Rectal smooth muscle tissue (tissue), 1 donor: ENCODE measurements around the gene NF1.

Experiments
- H3K27ac ChIP-seq: one replicate; pipeline ENCODE4 v1.7.0; 2013; ENCODE audit warnings: low read depth, low read length, inconsistent platforms
- H3K27me3 ChIP-seq: one replicate; pipeline ENCODE4 v1.7.0; 2013; ENCODE audit warnings: low read length; ENCODE audit not compliant: control insufficient read depth, insufficient read depth
- H3K36me3 ChIP-seq: one replicate; pipeline ENCODE4 v1.7.0; 2013; ENCODE audit warnings: low read length; ENCODE audit not compliant: control insufficient read depth, insufficient read depth
- H3K4me1 ChIP-seq: one replicate; pipeline ENCODE4 v1.7.0; 2013; ENCODE audit warnings: low read length; ENCODE audit not compliant: control insufficient read depth, insufficient read depth
- H3K4me3 ChIP-seq: one replicate; pipeline ENCODE4 v1.7.0; 2013; ENCODE audit warnings: low read length
- H3K9ac ChIP-seq: one replicate; pipeline ENCODE4 v1.7.0; 2013; ENCODE audit warnings: low read length

NF1 gene

GRCh38 chr17:31226950-31227349 lies 132.2 kb downstream of the NF1 start:
- Histone ChIP-seq H3K4me1 (no peaks in the 10 kb centered on the region), H3K27ac (no peak overlapping the region), H3K27me3 (no peaks in the 10 kb centered on the region), H3K4me3 (no peak overlapping the region), H3K36me3 (peaks cover 13% of the 10 kb centered on the region), H3K9ac (no peak overlapping the region)

- H3K27ac ChIP-seq = no peak overlapping the region
- H3K4me1 ChIP-seq = no peaks in the 10 kb centered on the region
- H3K4me3 ChIP-seq = no peak overlapping the region
- peaks cover 21% of the 10 kb centered on the region for H3K36me3 ChIP-seq
- no peak overlapping the region for H3K9ac ChIP-seq
- no peaks in the 10 kb centered on the region for H3K27me3 ChIP-seq
Measured at GRCh38 chr17:31231852-31232251, 137.1 kb downstream of the NF1 start.

GRCh38 chr17:31235110-31235509 lies 140.3 kb downstream of the NF1 start:
- H3K4me1 ChIP-seq = no peaks in the 10 kb centered on the region
- peak overlapping the region; percentile 24 for H3K27ac ChIP-seq
- H3K9ac ChIP-seq = no peak overlapping the region
- peaks cover 15% of the 10 kb centered on the region for H3K36me3 ChIP-seq
- H3K27me3 ChIP-seq = no peaks in the 10 kb centered on the region
- no peak overlapping the region for H3K4me3 ChIP-seq

- H3K9ac ChIP-seq = no peak overlapping the region
- no peak overlapping the region for H3K27ac ChIP-seq
- H3K4me3 ChIP-seq = no peak overlapping the region
- H3K36me3 ChIP-seq = peaks cover 10% of the 10 kb centered on the region
- H3K27me3 ChIP-seq = no peaks in the 10 kb centered on the region
- H3K4me1 ChIP-seq = no peaks in the 10 kb centered on the region
Measured at GRCh38 chr17:31236137-31236536, 141.4 kb downstream of the NF1 start.

GRCh38 chr17:31236712-31237111 lies 141.9 kb downstream of the NF1 start:
- Histone ChIP-seq H3K27ac (no peak overlapping the region), H3K27me3 (no peaks in the 10 kb centered on the region), H3K4me1 (no peaks in the 10 kb centered on the region), H3K4me3 (no peak overlapping the region), H3K9ac (no peak overlapping the region), H3K36me3 (peaks cover 10% of the 10 kb centered on the region)

GRCh38 chr17:31241116-31241515 lies 146.3 kb downstream of the NF1 start:
- Histone ChIP-seq H3K36me3 (peaks cover 13% of the 10 kb centered on the region), H3K27ac (no peak overlapping the region), H3K27me3 (no peaks in the 10 kb centered on the region), H3K9ac (no peak overlapping the region), H3K4me1 (no peaks in the 10 kb centered on the region), H3K4me3 (no peak overlapping the region)

- H3K4me1 ChIP-seq = no peaks in the 10 kb centered on the region
- H3K27ac ChIP-seq = no peak overlapping the region
- no peak overlapping the region for H3K9ac ChIP-seq
- no peaks in the 10 kb centered on the region for H3K27me3 ChIP-seq
- no peak overlapping the region for H3K4me3 ChIP-seq
- peaks cover 3% of the 10 kb centered on the region for H3K36me3 ChIP-seq
Measured at GRCh38 chr17:31248986-31249834, 154.4 kb downstream of the NF1 start.

GRCh38 chr17:31249835-31250141 lies 155.0 kb downstream of the NF1 start:
- H3K4me1 ChIP-seq = no peaks in the 10 kb centered on the region
- no peak overlapping the region for H3K27ac ChIP-seq
- H3K36me3 ChIP-seq = no peaks in the 10 kb centered on the region
- no peaks in the 10 kb centered on the region for H3K27me3 ChIP-seq
- H3K4me3 ChIP-seq = no peak overlapping the region
- no peak overlapping the region for H3K9ac ChIP-seq

GRCh38 chr17:31250229-31250628 lies 155.5 kb downstream of the NF1 start:
- no peak overlapping the region for H3K9ac ChIP-seq
- no peak overlapping the region for H3K4me3 ChIP-seq
- H3K4me1 ChIP-seq = no peaks in the 10 kb centered on the region
- no peak overlapping the region for H3K27ac ChIP-seq
- H3K36me3 ChIP-seq = no peaks in the 10 kb centered on the region
- no peaks in the 10 kb centered on the region for H3K27me3 ChIP-seq

GRCh38 chr17:31251105-31251969 lies 156.6 kb downstream of the NF1 start:
- Histone ChIP-seq H3K9ac (no peak overlapping the region), H3K36me3 (no peaks in the 10 kb centered on the region), H3K4me3 (no peak overlapping the region), H3K27me3 (no peaks in the 10 kb centered on the region), H3K4me1 (no peaks in the 10 kb centered on the region), H3K27ac (no peak overlapping the region)

GRCh38 chr17:31251970-31252328 lies 157.2 kb downstream of the NF1 start:
- no peak overlapping the region for H3K27ac ChIP-seq
- no peaks in the 10 kb centered on the region for H3K36me3 ChIP-seq
- H3K9ac ChIP-seq = no peak overlapping the region
- H3K4me1 ChIP-seq = no peaks in the 10 kb centered on the region
- H3K4me3 ChIP-seq = no peak overlapping the region
- no peaks in the 10 kb centered on the region for H3K27me3 ChIP-seq

- no peak overlapping the region for H3K9ac ChIP-seq
- H3K27me3 ChIP-seq = no peaks in the 10 kb centered on the region
- no peak overlapping the region for H3K27ac ChIP-seq
- H3K4me3 ChIP-seq = no peak overlapping the region
- H3K36me3 ChIP-seq = no peaks in the 10 kb centered on the region
- no peaks in the 10 kb centered on the region for H3K4me1 ChIP-seq
Measured at GRCh38 chr17:31252741-31253140, 158.0 kb downstream of the NF1 start.

GRCh38 chr17:31254654-31255053 lies 159.9 kb downstream of the NF1 start:
- Histone ChIP-seq H3K4me1 (no peaks in the 10 kb centered on the region), H3K4me3 (no peak overlapping the region), H3K9ac (no peak overlapping the region), H3K27ac (no peak overlapping the region), H3K36me3 (no peaks in the 10 kb centered on the region), H3K27me3 (no peaks in the 10 kb centered on the region)
